ENCODE measurements around the gene PTPRK. TPM values are rescaled to one million over a fixed set of nuclear protein-coding genes. Genes with fewer than 3 reads are reported as not detected.

PTPRK gene
- total and polyA plus RNA-seq, 2 of the 8 experiments (the other 6 are each of a cell fraction or from before 2014, with no cell fraction given), result 11.4 to 47.3 TPM

DNA sequence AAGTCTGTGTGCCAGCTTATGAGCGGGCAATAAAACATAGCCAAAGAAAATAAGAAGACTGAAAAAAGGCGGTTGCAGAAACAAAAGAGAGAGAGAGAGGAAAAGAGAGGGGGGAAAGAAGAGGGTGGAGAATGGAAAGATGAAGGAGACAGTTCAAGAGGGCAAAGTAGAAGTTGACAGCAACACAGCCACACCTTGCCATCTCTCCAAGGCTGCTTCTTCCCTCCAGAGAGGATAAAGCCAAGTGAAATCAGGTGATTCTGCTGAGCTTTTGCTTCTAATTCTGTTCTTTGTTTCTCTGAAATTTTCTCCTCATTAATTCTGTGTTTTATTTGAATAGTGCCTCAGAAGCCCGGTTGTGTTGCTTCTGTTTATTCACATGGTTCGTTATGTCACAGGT is 48.5 kb downstream of the PTPRK start (continued):
- TF ChIP-seq USF2 (IDR thresholded peaks at IDR 0.05; ENCODE audit: low read length), result no peak
